Gastroesophageal sphincter (tissue), 3 donors: Measurements from ENCODE around the gene KBTBD4.

Source experiments
- EP300 ChIP-seq: sonication (generic); formaldehyde crosslinking; IDR thresholded peaks from one replicate; pipeline ENCODE4 v1.6.1; 2017; ENCODE audit warnings: antibody characterized with exemption, mild to moderate bottlenecking
- POLR2A ChIP-seq, 2 donors: fragments of 450-650 bp; IDR thresholded peaks; one replicate each; pipeline ENCODE4 v1.6.1; 2017; ENCODE audit warnings: antibody characterized with exemption in 2 of 2, mild to moderate bottlenecking in 2 of 2, moderate library complexity in 1 of 2
- POLR2AphosphoS5 ChIP-seq: sonication (generic); formaldehyde crosslinking; IDR thresholded peaks from one replicate; pipeline ENCODE4 v1.6.1; 2017; ENCODE audit warnings: antibody characterized with exemption
- TF ChIP-seq, protein P1 (sequence below), 4 experiments: fragments of 200-600 bp in 2 of 4; fragments of 450-650 bp in 2 of 4; sonication (generic) in 1 of 4; IDR thresholded peaks; one replicate each; pipeline ENCODE4 v1.5.1; 2017 to 2019; ENCODE audit warnings: antibody characterized with exemption in 4 of 4, mild to moderate bottlenecking in 2 of 4, moderate library complexity in 2 of 4

DNA sequence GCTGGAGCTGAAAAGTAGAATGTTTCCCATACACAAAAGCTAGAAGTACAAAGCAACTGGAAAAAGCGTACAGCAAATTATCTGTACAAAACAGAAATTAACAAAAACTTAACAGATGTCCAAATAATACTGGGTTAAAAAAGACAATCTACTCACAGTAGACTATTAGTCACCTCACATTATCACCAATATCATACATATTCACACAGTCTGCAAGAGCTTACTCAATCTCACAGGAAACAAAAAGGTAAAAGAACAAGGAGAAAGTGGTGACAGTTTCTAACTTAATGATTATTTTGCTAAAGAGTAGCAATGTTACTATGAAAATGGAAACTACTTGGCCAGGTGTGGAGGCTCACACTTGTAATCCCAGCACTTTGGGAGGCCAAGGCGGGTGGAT is 37.7 kb downstream of the KBTBD4 start:
- TF ChIP-seq, protein P1, sequence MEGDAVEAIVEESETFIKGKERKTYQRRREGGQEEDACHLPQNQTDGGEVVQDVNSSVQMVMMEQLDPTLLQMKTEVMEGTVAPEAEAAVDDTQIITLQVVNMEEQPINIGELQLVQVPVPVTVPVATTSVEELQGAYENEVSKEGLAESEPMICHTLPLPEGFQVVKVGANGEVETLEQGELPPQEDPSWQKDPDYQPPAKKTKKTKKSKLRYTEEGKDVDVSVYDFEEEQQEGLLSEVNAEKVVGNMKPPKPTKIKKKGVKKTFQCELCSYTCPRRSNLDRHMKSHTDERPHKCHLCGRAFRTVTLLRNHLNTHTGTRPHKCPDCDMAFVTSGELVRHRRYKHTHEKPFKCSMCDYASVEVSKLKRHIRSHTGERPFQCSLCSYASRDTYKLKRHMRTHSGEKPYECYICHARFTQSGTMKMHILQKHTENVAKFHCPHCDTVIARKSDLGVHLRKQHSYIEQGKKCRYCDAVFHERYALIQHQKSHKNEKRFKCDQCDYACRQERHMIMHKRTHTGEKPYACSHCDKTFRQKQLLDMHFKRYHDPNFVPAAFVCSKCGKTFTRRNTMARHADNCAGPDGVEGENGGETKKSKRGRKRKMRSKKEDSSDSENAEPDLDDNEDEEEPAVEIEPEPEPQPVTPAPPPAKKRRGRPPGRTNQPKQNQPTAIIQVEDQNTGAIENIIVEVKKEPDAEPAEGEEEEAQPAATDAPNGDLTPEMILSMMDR (IDR thresholded peaks at IDR 0.05), result no peak
- TF ChIP-seq POLR2AphosphoS5 (no peak), POLR2A (IDR thresholded peaks at IDR 0.05) (no peak), EP300 (no peak)
